ENCODE data around the gene COPZ1. TPM values are rescaled to one million over a fixed set of nuclear protein-coding genes. Genes with fewer than 3 reads are reported as not detected.

The COPZ1 gene
- total RNA-seq, 2 donors from 2014 or later = 119 to 129 TPM

DNA sequence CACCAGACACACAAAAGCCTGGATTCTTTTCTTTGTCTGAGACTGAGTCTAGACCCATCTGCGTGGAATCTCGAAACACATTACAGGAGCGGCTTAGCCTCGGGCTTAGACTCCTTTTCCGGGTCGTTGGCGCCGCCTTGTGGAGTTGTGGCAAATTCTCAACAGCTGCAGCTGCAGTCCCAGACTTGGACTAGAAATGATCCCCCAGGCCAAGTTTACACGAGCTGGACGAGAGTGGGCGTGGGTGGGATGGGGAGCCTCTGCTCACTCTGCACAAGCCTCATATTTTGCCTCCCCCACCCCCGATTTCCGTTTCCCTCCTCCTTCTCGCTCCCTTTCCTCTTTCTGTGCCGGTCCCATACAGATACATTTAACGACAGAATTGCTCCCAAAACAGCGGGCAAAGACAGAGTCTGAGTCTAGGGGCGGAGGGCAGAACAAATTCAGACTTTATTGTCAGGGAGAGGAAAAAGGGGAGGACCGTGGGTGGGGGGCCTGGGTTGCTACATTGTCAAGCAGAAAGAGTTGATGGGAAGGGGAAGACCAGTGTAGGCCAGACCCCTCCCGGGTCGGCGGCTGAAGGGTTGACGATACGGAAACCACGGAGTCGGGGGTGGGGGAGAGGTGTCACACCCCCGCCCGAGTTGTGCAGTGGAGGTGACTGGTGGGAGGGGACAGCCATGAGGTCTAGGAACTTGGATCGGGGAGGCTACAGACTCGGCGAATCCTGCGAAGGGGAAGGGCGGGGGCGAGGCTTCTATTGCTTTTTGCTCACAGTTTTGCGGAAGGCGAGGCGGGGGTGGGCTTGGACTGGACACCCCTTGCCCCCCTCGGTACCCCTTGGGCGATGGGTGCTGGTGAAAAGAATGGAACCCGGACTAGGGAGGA is 44.0 kb downstream of the COPZ1 start:
- ATAC-seq (peak; percentile 75), DNase-seq (peak; percentile 87 to 92)
- intact Hi-C loops (cut with DNase I, micrococcal nuclease) = loop anchor here in 1 of 2 donors (10.0 kb wide), 1 partner anchor 144 kb away; no protein-coding TSS in a partner anchor

DNA sequence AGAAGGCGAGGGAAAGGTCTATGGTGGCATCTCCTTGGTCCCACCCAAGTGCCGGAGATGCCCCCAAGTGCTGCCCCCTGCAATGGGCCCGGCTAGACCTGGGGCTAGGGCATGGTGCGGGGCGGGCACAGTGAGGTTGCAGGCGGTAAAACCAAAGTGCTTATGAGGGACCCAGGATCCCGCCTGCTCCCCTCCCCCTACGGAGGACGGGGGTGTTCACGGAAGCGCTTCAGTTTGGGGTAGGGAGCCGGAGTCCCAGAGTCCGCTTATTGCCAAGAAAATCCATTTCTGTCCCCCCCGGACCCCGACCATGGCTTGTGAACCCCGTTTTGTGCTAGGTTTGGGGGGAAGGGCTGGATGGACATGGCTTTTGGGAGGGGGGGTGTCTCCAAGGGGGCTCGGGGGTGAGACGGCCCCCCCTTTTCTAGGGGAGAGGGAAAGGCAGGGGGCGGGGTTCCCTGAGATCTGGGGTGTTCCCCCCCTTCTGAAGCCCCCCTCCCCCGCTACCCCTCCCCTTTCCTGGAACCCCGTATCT is 44.7 kb downstream of the COPZ1 start:
- intact Hi-C loops (cut with DNase I, micrococcal nuclease) = loop anchor here in 1 of 2 donors (10.0 kb wide), 1 partner anchor 145 kb away; no protein-coding TSS in a partner anchor
- DNase-seq (no peak), ATAC-seq (peak; percentile 14)

DNA sequence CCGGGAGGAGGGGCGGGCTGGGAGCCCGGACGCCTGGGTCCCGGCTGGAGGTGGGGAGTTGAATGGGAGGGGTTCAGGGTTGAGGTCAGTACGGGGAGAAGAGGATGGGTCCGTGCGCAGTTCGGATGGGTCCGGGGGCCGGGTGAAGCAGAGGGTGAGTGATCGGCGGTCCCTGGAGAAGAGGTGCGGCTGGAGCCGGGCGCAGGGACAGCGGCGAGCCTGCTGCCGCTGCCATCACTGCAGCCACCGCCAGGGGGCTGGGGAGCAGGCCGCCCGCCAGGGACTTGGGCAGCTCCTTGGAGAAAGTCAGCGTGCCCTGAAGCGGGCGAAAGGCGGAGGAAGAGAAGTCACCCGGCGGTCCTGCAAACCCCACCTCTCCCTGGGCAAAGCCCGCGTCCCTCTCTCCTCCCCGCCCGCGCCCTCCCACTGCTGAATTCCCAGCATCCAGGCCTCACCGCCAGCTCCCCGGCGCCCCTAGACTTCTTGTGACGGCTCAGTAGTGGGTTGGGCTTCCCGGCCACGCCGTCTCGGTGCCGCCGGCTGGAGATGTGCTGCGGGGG is 45.3 kb downstream of the COPZ1 start:
- ATAC-seq (peak; percentile 83), DNase-seq (peak; percentile 67 to 75)
- intact Hi-C loops (cut with DNase I, micrococcal nuclease) = no loop called here

DNA sequence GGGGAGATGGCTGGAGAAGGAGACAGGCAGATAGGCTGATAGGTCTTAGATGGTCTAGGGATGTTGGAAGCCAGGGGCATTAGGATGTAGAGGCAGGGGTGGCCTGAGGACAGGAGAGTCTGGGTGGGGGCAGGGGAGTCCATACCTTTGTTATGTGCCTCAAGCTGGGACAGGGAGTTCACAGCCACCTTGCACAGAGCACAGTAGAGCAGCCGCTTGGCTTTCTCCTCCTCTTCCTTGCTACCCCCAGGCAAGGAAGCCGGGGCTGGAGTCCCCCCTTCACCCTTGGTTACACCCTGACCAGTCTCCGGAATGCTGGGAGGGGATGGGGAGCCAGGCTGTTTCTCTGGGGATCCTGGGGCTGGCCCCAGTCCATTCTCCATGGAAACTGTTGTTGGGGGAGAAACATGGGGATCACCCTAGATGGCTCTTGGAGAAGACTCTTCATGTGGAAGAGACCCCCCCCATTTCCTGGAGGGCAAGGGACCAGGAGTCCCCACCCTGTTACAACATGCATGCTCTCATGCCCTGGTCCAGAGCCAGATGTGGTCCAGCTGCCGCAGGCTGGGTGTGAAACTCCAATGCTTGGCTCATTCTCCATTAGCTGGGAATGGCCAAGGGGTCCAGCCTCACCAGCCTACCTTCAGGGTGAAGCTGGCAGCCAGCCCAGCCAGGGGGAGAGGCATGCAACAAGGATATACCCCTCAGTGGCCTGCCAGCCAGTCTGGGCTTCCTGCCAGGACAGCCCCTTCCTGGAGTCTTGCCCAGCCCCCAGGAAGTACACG is 46.6 kb downstream of the COPZ1 start:
- ATAC-seq (no peak), DNase-seq (peak in 1 of 2 donors; percentile 38)
- intact Hi-C loops (cut with DNase I, micrococcal nuclease) = no loop called here

DNA sequence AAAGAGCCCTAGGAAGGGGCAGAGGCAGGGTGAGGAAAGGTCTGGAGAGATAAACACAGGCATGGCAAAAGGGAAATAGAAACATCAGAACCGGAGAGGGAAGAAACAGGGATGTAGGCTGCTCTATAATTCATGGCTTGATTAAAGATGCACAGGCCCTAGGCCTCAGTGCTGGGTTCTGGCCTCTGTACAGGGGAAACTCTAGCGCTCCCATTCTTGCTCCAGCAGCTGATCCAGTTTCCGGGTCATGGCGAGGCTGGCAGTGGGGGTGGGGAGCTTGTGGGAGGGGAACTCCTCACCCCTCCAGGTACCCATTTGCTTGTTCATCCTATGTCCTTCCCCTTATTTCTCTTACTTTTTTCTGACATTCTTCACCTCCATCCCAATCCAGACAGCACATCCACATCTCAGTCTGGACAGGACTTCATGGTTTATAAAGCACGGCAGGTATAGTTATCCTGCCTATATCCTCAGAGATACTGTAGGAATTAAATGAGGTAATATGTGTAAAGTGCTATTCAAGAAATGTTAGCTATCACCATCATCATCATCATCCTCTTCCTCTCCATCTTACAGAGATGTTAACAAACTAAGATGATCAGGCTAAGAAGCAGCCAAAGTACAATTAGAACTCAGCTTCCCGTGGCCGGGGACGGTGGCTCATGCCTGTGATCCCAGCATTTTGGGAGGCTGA is 47.3 kb downstream of the COPZ1 start:
- ATAC-seq = no peak
- intact Hi-C loops (cut with DNase I, micrococcal nuclease) = no loop called here
- no peak for DNase-seq

DNA sequence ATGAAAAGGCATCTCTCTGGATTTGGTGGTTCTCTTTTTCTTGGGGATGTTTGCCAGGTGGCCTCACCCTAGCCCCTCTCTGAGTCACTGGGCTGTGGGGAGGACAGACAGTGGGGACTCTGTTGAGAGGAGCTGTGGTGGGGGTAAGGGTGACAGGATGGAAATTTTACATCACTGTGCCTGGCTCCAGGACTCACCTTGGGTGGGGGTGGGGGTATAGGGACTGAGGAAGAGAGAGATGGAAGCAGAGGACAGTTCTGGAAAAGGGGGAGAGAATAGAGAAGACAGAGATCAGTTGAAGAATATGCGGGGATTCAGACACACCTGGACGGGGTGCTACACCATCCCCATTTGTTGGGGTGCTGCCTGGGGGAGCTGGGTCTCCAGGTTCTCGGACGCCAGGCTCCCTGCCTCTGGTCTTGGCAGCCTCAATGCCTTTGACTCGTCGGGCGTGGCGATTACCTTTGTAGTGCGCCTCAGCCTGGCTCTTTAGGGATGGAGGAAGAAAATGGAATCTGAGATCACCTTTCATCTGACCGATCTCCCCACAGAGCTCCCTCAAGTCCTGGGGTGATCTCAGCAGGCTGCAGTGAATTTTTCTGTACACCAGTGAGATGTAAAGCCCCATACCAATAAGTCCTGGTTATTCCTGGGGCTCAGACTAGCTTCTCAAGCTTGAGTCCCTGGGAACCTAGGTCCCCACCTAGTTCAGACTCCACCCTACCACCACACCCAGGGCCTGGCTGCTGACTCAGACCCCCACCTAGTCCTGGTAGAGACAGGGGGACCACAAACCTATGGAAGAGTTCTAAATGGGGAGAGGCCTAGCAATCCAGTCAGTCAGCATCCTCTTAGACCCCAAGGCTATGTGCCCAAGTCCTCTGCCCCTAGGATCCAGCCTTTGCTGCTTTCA is 49.0 kb downstream of the COPZ1 start:
- DNase-seq = no peak
- intact Hi-C loops (cut with DNase I, micrococcal nuclease) = no loop called here
- ATAC-seq = no peak

DNA sequence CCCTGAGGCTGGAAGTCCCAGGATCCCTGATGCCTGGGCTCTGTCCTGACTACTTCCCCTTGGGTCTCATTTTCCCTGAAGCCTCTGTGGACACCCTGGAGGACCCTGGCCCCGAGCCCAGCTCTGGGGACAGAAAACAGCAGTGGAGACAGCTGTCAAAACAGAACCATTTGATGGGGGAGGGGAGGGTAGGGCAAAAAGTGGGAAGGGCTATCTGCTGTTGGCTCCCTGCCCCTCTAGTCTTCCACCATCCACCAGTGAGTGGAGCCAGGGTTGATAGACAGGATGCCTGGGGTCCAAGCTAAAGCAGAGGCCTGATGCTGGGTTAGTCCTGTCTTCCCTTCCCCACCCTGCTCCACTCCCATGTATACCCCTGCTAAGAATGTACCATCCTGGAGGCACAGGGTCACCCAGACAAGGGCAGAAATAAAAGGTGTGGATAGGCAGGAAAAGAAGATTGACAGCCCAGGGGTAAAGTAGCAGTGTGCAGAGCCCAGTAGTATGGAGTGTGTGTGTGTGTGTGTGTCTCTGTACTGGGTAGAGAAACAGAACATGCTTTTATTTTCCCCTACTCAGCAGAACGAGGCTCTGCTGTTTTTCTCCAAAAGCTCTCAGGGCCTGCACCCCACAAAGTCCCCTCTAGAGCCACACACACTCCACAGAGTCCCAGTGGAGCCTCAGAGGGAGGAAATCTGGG is 49.8 kb downstream of the COPZ1 start:
- no peak for DNase-seq
- intact Hi-C loops (cut with DNase I, micrococcal nuclease) = no loop called here
- no peak for ATAC-seq

DNA sequence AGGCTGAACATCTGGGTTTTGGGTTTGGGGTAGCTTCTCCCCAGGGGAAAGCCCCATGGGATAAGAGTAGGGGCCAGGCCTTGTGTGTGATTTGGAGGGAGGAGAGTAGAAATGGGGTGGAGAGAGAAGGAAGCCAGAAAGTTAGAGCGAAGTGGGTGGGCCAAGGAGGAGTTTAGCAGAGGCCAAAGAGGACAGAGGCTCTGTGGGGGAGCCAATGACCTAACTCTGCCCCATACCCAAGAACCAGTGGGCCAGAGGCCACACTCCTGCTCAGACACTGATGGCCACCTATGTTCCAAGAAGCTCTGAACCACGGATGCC is 50.3 kb downstream of the COPZ1 start:
- ATAC-seq (no peak), DNase-seq (no peak)
- intact Hi-C loops (cut with DNase I, micrococcal nuclease) = no loop called here

DNA sequence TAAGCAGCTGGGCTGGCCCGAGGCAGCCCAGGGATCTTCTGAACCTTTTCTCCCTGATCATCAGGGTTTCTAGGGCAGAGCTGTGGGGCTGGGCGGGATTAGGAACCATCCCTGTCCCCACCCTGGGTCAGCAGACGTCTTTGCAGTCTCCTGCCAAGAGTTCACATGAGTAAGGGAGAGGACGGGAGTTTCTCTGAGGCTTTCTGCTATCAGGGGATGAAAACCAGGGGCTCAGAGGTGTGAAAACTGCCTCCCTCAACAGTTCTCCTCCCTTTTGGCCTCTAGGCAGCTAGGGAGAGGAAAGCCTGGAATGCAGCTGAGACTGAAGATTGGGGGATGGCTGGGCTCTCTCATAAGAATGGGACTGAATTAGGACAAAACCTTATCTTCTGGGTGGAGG is 51.7 kb downstream of the COPZ1 start:
- ATAC-seq (no peak), DNase-seq (no peak)
- intact Hi-C loops (cut with DNase I, micrococcal nuclease) = no loop called here

DNA sequence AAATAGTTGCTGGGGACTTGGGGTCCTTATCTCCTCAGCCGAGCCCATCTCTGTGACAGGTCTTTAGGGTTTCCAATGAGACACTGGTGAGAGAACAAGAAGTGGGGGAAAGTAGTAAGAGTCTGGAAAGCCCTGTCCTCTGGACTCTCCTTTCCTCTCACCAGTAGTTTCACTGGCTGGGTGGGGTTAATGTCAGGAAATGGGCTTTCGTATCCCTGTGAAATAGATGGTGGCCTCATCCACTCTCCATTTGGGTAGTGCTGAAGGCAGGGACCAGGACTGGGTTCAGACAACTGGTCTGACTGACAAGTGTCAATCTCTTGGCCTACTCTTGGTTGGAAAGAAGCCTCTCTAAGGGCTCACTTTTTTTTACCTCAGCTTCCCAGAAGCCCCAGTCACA is 52.1 kb downstream of the COPZ1 start:
- DNase-seq (no peak), ATAC-seq (no peak)
- intact Hi-C loops (cut with DNase I, micrococcal nuclease) = no loop called here

DNA sequence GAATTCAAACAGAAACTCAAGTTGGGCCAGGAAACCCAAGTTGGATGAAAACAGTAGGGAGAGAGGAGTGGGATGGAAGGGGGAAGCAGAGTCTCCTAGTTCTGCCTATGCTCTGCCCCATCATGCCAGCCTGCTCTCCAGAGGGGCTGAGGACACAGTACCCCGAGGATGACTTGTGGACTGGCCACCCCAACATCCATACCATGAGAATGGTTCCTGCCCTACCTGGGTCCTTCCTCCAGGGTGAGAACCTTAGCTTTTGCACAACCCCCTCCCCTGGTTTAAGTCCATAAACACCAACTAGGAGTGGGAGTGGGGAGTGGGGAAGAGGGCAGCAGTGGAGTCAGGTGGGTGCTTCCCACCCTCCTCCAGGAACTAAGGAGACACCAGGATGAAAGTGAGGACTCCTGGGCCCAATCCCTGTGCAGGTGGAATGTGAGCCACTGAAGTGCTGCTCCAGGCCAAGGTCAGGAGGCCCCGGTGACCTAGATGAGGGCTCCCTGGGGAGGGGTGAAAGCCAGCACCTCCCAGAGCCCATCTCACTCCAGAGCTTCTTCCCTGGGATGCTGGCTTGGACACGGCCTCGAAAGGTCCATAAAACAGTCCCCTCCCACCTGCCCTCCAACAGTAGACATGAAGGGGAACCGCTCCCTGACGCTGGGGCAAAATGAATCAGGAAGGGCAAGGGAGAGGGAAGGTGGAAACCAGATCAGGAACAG is 53.0 kb downstream of the COPZ1 start:
- DNase-seq (no peak), ATAC-seq (no peak)
- intact Hi-C loops (cut with DNase I, micrococcal nuclease) = no loop called here

DNA sequence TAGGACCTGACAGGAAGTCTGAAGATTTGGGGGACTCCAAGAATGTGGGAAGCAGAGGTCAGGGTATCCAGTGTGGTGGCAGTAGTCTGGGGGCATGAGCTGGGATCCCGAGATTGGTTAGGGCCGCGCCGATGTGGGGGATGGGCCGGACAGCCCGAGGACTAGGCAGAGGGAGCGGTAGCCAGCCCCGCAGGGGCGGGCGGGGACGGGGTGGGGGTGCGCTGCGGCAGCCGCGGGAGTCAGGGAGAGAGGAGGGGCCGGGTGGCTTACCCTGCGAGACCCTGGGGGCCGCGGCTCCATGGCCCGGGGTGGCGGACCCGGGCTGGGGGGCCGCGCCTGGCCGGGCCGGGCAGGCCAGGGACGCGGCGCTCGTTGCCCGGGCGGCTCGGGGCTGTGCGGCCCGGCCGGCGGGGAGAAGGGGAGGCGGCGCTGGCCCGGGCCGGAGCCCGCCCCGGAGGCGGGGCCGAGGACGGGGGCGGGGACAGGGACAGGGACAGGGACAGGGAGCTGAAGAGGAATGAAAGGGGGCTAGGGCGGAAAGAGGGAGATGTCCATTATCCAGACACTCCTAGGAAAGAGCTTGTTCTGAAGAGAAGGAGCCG is 54.0 kb downstream of the COPZ1 start:
- ATAC-seq (peak; percentile 90), DNase-seq (peak in 1 of 2 donors; percentile 66)
- intact Hi-C loops (cut with DNase I, micrococcal nuclease) = no loop called here

DNA sequence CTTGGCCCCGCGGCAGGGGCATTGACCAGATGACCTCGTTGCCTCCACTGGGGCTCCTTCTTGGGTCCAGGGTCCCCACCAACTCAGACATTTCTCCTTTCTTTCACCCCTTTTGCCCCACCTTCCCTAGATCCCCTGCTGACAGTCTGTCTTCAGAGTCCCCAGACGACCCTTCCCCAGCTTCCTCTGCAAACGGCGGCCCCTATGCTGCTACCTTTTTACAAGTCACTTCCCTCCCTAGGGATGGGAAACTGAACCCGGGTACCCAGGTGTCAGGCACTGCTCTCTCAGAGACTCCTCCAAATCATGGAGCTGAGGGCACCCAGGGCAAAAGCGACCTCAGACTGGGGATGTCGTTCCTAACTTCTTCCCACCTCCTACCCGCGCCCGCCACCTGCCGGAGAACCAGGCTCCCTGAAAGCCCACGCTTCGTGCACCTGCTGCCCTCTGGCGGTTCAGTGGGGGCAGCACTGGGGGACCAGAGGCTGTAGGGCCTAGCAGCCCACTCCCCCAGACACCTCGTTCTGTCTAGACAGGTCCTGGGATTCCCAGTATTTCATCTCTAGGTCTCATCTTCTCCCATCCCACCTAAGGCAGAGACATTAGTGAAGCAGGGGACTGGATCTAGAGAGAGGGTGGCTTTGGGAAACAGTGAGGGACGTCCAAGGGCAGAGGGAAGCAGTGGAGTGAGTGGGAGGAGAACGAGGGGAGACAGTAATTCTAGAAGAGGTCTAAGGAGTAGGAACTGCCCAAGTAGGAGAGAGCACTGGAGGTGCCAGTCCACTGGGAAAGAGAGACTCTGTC is 54.7 kb downstream of the COPZ1 start:
- intact Hi-C loops (cut with DNase I, micrococcal nuclease) = no loop called here
- ATAC-seq (peak; percentile 87), DNase-seq (peak; percentile 89 to 95)

DNA sequence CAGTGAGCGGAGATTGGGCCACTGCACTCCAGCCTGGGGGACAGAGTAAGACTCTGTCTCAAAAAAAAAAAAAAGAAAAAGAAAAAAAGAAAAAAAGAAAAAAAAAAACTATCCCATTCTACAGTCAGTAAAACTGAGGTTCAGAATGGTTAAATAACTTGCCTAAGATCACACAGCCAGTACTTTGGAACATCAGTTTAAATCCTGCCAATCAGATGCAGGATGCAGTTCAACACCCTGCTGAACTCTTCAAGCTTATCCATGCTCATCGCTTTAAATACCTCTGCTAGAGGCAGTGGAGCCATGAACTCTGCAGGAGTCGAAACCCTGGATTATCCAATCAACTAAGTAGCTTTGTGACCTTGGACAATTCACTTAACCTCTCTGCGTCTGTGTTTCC is 56.2 kb downstream of the COPZ1 start:
- intact Hi-C loops (cut with DNase I, micrococcal nuclease) = no loop called here
- DNase-seq = no peak
- ATAC-seq = no peak

DNA sequence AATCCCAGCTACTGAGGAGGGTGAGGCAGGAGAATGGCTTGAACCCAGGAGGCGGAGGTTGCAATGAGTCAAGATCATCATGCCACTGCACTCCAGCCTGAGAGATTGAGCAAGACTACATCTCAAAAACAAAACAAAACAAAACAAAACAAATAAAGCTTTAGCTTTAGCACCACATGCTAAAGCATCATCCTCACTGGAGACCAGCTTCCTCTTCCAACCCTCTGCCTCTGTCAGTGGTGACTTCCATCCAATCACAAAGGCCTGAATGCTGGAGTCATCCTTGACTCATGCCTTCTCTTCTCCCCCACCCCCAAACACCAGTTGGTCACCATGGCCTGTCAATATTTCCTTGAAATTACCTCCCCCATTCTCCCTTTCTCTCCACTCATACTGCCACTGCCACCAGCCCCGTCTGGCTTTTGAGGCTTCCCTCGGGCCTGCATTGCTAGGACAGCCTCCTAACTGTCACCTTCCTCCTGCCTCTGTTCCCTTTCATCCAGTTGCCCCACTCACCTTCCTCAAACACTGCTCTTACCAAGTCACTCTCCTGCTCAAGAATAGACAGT is 58.2 kb downstream of the COPZ1 start:
- DNase-seq (no peak), ATAC-seq (no peak)
- intact Hi-C loops (cut with DNase I, micrococcal nuclease) = no loop called here
